ENCODE data around the gene DRD4.
"Not testable (repeated sequence)": the region's sequence is repeated elsewhere in the genome, so short reads cannot be mapped to it uniquely, and the experiment has no call there.

DRD4 gene

DNA sequence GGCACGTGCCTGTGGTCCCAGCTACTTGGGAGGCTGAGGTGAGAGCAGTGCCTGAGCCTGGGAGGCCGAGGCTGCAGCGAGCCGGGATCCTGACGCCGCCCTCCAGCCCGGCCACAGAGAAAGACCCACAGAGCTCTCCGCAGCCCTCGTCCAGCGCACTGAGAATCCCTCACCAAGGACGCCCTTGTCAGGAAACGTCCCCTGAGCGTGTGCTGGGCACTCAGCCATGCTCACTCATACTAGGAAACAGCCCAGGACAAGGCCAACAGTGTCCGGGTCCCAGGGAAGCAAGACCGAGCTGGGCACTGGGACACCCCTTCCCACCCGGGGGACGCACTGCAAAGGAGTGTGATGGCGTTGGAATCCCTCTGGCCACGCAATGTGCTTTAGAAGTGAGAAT lies 43.4 kb downstream of the DRD4 start:
- no peak for DNase-seq

DNA sequence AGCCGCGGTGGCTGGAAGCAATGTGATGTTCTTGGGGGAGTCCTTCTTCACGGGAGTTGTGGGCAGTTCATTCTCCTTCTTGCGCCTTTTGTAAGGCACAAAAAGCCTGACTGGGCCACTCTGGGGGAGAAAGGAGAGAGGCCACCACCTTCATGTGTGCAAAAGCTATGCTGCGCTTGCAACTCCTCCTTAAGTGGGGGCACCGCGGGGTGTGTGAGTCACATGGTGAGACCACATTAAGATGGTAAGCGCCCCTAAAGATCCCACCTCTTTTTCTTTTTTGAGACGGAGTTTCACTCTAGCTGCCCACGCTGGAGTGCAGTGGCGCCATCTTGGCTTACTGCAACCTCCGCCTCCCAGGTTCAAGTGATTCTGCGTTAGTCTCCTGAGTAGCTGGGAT lies 43.9 kb downstream of the DRD4 start:
- no peak for DNase-seq

DNA sequence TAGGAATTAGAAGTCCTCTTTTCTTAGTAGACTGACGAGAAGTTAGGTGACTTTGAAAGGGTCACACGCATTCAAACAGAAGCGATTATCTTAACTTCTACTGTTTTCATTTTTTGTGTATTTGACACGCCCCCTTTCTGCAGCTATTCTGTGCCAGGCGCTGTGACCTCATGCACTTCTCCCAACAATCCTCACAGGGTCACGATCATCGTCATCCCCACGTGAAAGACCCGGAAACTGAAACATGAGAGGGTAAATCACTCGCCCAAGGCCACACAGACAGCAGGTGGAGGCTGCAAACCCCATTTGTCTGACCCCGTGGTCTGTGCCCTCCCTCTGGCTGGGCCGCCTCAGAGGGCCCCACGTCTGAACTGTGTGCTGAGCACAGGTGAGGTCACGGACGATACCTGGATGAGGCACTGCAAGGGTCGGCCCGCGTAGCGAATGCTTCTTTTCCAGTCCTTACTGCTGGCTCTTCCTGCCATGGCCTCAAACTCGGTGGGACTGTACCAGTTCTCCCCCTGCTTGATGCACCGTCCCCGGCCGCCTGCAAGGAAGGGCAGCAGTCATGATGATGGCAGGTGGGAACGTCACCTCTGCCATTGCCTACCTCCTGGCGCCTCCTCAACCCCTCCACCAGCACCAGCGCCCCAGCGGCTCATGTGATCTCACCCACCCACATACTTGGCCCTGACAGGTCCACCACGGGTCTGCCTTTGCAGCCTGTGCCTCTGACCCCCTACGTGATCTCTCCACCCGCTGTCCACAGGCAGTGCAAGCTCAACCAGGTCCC lies 49.6 kb downstream of the DRD4 start:
- no peak for DNase-seq

DNA sequence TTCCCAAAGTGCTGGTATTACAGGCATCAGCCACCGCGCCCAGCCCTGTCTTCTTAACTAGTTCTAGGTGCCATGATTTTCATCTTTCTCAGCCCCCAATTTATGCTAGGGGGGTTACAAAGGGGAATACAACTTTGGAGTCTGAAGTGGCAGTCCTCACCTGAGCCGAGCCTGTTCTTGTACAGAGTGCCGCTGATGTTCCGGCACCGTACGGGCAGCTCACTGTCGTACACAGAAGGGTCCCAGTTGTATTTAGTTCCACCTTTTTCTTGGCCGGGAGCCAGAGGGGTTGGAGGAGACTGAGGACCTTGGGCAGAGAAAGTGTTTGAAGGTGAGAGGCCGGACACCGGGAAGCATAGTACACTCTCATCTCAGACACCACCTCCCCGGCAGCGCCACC lies 50.7 kb downstream of the DRD4 start:
- no peak for DNase-seq

DNA sequence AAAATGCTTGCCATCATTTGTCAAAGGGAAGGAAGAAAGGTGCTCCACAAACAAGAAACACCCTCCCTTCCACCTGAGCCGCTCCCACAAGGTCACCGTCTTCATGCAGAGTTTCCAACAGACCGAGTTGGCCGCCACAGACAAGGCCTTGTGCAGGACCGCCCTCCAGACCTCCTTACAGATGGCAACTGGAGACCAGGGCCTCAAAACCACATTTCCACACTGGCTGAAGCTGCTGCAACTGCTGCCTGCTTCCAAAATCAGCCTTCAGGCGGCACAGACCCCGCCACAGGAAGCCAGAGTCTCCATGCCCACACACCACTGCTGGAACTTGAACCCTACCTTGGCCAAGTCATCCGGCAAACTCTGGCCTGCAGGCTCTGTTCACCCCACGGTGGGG lies 51.6 kb downstream of the DRD4 start:
- no peak for DNase-seq

DNA sequence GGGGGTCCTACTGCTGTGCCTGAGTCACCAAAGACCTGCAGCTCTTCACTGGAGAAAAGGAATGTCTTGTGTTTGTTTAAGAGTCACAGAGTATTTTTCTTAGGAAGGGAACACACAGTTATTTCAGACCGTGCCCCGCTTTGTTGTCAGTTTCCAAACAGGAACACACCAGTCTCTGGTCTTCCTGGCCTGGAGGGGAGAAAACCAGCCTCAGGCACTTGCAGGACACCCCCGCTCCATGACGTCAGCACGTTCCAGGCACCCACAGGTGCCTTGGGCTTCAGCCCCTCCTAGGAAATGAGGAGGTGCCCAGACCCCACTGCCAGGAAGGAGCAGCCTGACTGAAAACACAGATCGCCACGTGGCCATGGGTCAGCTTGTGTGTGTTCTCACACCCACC lies 52.6 kb downstream of the DRD4 start:
- DNase-seq = peak; percentile 42

DNA sequence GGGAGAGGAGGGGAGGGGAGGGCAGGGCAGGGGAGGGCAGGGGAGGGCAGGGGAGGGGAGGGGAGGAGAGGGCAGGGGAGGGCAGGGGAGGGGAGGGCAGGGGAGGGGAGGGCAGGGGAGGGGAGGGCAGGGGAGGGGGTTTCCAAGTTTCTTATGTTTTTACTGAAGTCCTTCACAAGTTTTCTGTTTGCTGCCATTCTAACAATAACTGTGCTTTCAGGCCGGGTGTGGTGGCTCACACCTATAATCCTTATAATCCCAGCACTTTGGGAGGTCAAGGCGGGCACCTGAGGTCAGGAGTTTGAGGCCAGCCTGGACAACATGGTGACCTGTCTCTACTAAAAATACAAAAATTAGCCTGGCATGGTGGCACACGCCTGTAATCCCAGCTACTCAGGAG lies 53.2 kb downstream of the DRD4 start:
- DNase-seq = not testable (repeated sequence)

Data from fibroblast of skin of scalp (primary cell).